RWPE2 (cell line): ENCODE measurements around the gene GIMD1.

ENCODE experiments used
- ATAC-seq: fragments of 200-7000 bp; cut with Tn5 transposase; 3 replicates; pipeline ENCODE4 v1.9.1; 2021; ENCODE audit warnings: low read depth
- DNase-seq: peaks from one replicate; pipeline ENCODE4 v3.0.0-alpha.2; 2020; ENCODE audit warnings: low spot score
- H3K27ac ChIP-seq: fragments of 450-650 bp; 2 replicates; pipeline ENCODE4 v1.5.1; 2017; ENCODE audit warnings: mild to moderate bottlenecking; ENCODE audit not compliant: poor library complexity, severe bottlenecking
- H3K27me3 ChIP-seq: fragments of 250-450 bp; sonication (Bioruptor Pico); 2 replicates; pipeline ENCODE4 v1.5.1; 2021; ENCODE audit warnings: mild to moderate bottlenecking, moderate library complexity; ENCODE audit not compliant: insufficient read depth, poor library complexity, severe bottlenecking
- H3K36me3 ChIP-seq: fragments of 250-450 bp; sonication (Bioruptor Pico); 2 replicates; pipeline ENCODE4 v1.5.1; 2020; ENCODE audit warnings: low read depth, mild to moderate bottlenecking, moderate library complexity
- H3K4me1 ChIP-seq: fragments of 250-450 bp; sonication (Bioruptor Pico); 2 replicates; pipeline ENCODE4 v1.5.1; 2021; ENCODE audit warnings: mild to moderate bottlenecking, moderate library complexity; ENCODE audit not compliant: insufficient read depth, poor library complexity, severe bottlenecking
- H3K4me3 ChIP-seq: fragments of 250-450 bp; sonication (Bioruptor Pico); 2 replicates; pipeline ENCODE4 v1.5.1; 2021; ENCODE audit warnings: mild to moderate bottlenecking, moderate library complexity; ENCODE audit not compliant: severe bottlenecking
- H3K9me3 ChIP-seq: fragments of 250-450 bp; sonication (Bioruptor Pico); 2 replicates; pipeline ENCODE4 v1.5.1; 2021; ENCODE audit warnings: mild to moderate bottlenecking, moderate library complexity; ENCODE audit not compliant: severe bottlenecking
- TF ChIP-seq, protein P1 (sequence below): fragments of 450-650 bp; IDR thresholded peaks from one replicate; pipeline ENCODE4 v1.5.1; 2017; ENCODE audit warnings: mild to moderate bottlenecking, moderate library complexity; ENCODE audit not compliant: poor library complexity, severe bottlenecking

GIMD1 gene

DNA sequence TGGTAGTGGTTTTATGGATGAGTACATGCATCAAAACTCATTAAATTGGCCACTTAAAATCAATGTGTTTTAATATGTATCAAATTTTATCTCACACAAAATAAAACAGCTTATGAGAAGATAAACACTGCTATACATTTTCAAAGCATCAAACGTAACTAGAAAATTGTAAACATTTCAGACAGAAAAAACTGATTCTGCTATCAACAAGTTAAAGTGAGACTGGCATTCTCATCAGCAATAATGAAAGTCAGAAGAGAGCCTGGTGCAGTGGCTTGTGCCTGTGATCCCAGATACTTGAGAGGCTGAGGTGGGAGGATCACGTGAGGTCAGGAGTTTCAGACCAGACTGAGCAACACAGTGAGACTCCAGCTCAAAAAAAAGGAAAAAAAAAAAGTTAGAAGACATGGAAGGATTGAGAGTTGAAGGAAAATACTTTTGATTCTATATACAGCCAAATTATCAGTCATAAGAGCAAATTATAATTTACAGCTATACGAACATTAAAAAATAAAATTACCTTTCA lies 55.5 kb downstream of the GIMD1 start:
- Histone ChIP-seq H3K27me3 (no peaks in the 10 kb centered on the region), H3K36me3 (peaks cover 11% of the 10 kb centered on the region), H3K4me1 (peaks cover 14% of the 10 kb centered on the region), H3K9me3 (no peaks in the 10 kb centered on the region), H3K27ac (no peak overlapping the region), H3K4me3 (no peak overlapping the region)
- TF ChIP-seq, protein P1, sequence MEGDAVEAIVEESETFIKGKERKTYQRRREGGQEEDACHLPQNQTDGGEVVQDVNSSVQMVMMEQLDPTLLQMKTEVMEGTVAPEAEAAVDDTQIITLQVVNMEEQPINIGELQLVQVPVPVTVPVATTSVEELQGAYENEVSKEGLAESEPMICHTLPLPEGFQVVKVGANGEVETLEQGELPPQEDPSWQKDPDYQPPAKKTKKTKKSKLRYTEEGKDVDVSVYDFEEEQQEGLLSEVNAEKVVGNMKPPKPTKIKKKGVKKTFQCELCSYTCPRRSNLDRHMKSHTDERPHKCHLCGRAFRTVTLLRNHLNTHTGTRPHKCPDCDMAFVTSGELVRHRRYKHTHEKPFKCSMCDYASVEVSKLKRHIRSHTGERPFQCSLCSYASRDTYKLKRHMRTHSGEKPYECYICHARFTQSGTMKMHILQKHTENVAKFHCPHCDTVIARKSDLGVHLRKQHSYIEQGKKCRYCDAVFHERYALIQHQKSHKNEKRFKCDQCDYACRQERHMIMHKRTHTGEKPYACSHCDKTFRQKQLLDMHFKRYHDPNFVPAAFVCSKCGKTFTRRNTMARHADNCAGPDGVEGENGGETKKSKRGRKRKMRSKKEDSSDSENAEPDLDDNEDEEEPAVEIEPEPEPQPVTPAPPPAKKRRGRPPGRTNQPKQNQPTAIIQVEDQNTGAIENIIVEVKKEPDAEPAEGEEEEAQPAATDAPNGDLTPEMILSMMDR = no peak
- DNase-seq (no peak), ATAC-seq (no peak)

DNA sequence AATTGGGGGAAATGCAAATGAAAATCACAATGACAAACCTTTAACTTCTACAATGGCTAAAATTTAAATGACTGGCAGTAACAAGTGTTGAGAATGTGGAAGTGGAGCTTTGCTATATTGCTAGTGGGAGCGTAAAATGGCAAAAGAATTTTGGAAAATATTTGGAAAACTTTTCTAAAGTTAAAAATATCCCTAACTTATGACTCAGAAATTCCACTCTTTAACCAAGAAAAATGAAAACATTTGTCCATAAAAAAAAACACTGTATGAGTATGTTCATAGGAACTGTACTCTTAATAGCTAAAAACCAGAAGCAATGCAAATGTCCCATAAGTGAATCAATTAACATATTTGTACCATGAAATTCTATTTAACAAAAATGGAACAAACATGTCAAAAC lies 56.2 kb downstream of the GIMD1 start:
- no peaks in the 10 kb centered on the region for H3K9me3 ChIP-seq
- peaks cover 18% of the 10 kb centered on the region for H3K36me3 ChIP-seq
- peaks cover 7% of the 10 kb centered on the region for H3K4me1 ChIP-seq
- no peak overlapping the region for H3K4me3 ChIP-seq
- ATAC-seq = no peak
- H3K27ac ChIP-seq = no peak overlapping the region
- H3K27me3 ChIP-seq = no peaks in the 10 kb centered on the region
- TF ChIP-seq, protein P1 = no peak
- no peak for DNase-seq
